ENCODE results near the gene LONRF3. TPM values are rescaled to one million over a fixed set of nuclear protein-coding genes. Genes with fewer than 3 reads are reported as not detected.

Gene LONRF3
- total and polyA plus RNA-seq, 2 donors (not counting 1 experiment from before 2014, with no cell fraction given): 0.07 to 1.2 TPM

GRCh38 chrX:118935352-118935751 is 39.1 kb upstream of the LONRF3 start:
- TF ChIP-seq CTCF (IDR thresholded peaks at IDR 0.05): no peak
- TF ChIP-seq EZH2 (IDR thresholded peaks at IDR 0.05; ENCODE audit: borderline replicate concordance, insufficient read depth, low read depth, low read length, poor library complexity, severe bottlenecking): no peak

DNA sequence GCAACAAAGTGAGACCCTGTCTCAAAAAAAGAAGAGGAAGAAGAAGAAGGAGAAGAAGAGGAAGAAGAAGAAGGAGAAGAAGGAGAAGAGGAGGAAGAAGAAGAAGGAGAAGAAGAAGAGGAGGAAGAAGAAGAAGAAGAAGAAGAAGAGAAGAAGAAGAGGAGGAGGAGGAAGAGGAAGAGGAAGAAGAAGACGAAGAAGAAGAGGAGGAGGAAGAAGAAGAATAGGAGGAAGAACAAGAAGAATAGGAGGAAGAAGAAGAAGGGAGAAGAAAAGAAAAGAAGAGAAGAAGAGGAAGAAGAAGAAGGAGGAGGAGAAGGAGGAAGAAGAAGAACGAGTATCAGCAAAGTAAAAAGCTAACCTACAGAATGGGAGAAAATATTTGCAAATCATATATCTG is 33.3 kb upstream of the LONRF3 start:
- no peaks in the 10 kb centered on the region for H3K36me3 ChIP-seq (replicated peaks in 1 of 2; ENCODE audit: control extremely low read depth in 1 of 2, control insufficient read depth in 1 of 2, extremely low read depth in 1 of 2, insufficient read depth in 2 of 2, low read length in 1 of 2)
- H3K9me3 ChIP-seq (ENCODE audit: control extremely low read depth in 1 of 3, control insufficient read depth in 2 of 3, insufficient read depth in 1 of 3, low read length in 2 of 3): no peaks in the 10 kb centered on the region
- Mint-ChIP-seq H3K9me3 (ENCODE audit: insufficient read depth) (no peaks in the 10 kb centered on the region), H3K27ac (no peak overlapping the region), H3K4me1 (no peaks in the 10 kb centered on the region), H3K27me3 (peaks cover 5% of the 10 kb centered on the region), H3K4me3 (no peak overlapping the region)
- H3K27ac ChIP-seq (ENCODE audit: low read length in 2 of 2): no peak overlapping the region
- DNase-seq (no peak), ATAC-seq (ENCODE audit: low read depth) (no peak)
- H3K79me2 ChIP-seq (ENCODE audit: control insufficient read depth, insufficient read depth, low read length): no peaks in the 10 kb centered on the region
- H3K4me2 ChIP-seq (replicated peaks; ENCODE audit: low read depth, low read length, poor library complexity, severe bottlenecking): no peak overlapping the region
- H3K4me1 ChIP-seq (ENCODE audit: control insufficient read depth in 2 of 2, insufficient read depth in 2 of 2, low read length in 2 of 2): no peaks in the 10 kb centered on the region
- intact Hi-C loops (cut with micrococcal nuclease): no loop called here
- 73% methylated on average over 1 of the region's 2 CpGs for WGBS (ENCODE audit: insufficient coverage)
- ChIA-PET POLR2A (no interaction called here), CTCF (no interaction called here)
- H3K27me3 ChIP-seq (replicated peaks in 1 of 4; ENCODE audit: control extremely low read depth in 1 of 4, control insufficient read depth in 3 of 4, insufficient read depth in 4 of 4, low read length in 3 of 4): no peaks in the 10 kb centered on the region
- H3K9ac ChIP-seq (ENCODE audit: low read length): no peak overlapping the region
- H4K20me1 ChIP-seq (ENCODE audit: control insufficient read depth, insufficient read depth, low read length, poor library complexity, severe bottlenecking): no peaks in the 10 kb centered on the region
- no peak overlapping the region for H2AFZ ChIP-seq (ENCODE audit: insufficient read depth, low read depth, low read length, poor library complexity, severe bottlenecking)
- H3K4me3 ChIP-seq (ENCODE audit: control extremely low read depth in 1 of 5, extremely low read depth in 1 of 5, insufficient read depth in 1 of 5, low read depth in 2 of 5, low read length in 4 of 5): no peak overlapping the region
- no peak for TF ChIP-seq EZH2 (IDR thresholded peaks at IDR 0.05; ENCODE audit: borderline replicate concordance, insufficient read depth, low read depth, low read length, poor library complexity, severe bottlenecking)
- no peak for TF ChIP-seq CTCF (IDR thresholded peaks at IDR 0.05)

More at GRCh38 chrX:118935352-118935751, 39.1 kb upstream of the LONRF3 start:
- no peaks in the 10 kb centered on the region for H3K36me3 ChIP-seq (replicated peaks in 1 of 2; ENCODE audit: control extremely low read depth in 1 of 2, control insufficient read depth in 1 of 2, extremely low read depth in 1 of 2, insufficient read depth in 2 of 2, low read length in 1 of 2)
- no peaks in the 10 kb centered on the region for H3K9me3 ChIP-seq (ENCODE audit: control extremely low read depth in 1 of 3, control insufficient read depth in 2 of 3, insufficient read depth in 1 of 3, low read length in 2 of 3)
- no peak overlapping the region for H3K4me3 ChIP-seq (ENCODE audit: control extremely low read depth in 1 of 5, extremely low read depth in 1 of 5, insufficient read depth in 1 of 5, low read depth in 2 of 5, low read length in 4 of 5)
- ChIA-PET POLR2A (no interaction called here), CTCF (no interaction called here)
- no CpG with 5 or more reads among the region's 1 CpG for WGBS (ENCODE audit: insufficient coverage)
- H3K9me3 Mint-ChIP-seq (ENCODE audit: insufficient read depth): no peaks in the 10 kb centered on the region
- peaks cover 0 to 4% (median 0%) of the 10 kb centered on the region in 4 experiments for H3K27me3 ChIP-seq (replicated peaks in 1 of 4; ENCODE audit: control extremely low read depth in 1 of 4, control insufficient read depth in 3 of 4, insufficient read depth in 4 of 4, low read length in 3 of 4)
- no peaks in the 10 kb centered on the region for H3K79me2 ChIP-seq (ENCODE audit: control insufficient read depth, insufficient read depth, low read length)
- ATAC-seq (ENCODE audit: low read depth) (no peak), DNase-seq (no peak)
- no peaks in the 10 kb centered on the region for H4K20me1 ChIP-seq (ENCODE audit: control insufficient read depth, insufficient read depth, low read length, poor library complexity, severe bottlenecking)
- H3K4me3 Mint-ChIP-seq: no peak overlapping the region
- intact Hi-C loops (cut with micrococcal nuclease): no loop called here
- H2AFZ ChIP-seq (ENCODE audit: insufficient read depth, low read depth, low read length, poor library complexity, severe bottlenecking): no peak overlapping the region
- peaks cover 5% of the 10 kb centered on the region for H3K27me3 Mint-ChIP-seq
- H3K4me1 ChIP-seq (ENCODE audit: control insufficient read depth in 2 of 2, insufficient read depth in 2 of 2, low read length in 2 of 2): no peaks in the 10 kb centered on the region
- H3K27ac Mint-ChIP-seq: no peak overlapping the region
- no peaks in the 10 kb centered on the region for H3K4me1 Mint-ChIP-seq
- no peak overlapping the region for H3K27ac ChIP-seq (ENCODE audit: low read length in 2 of 2)
- H3K4me2 ChIP-seq (replicated peaks; ENCODE audit: low read depth, low read length, poor library complexity, severe bottlenecking): no peak overlapping the region
- H3K9ac ChIP-seq (ENCODE audit: low read length): no peak overlapping the region
